GM21717 (cell line): ENCODE measurements around the gene POU6F2.
A peak's percentile ranks its signal among the peaks of the same experiment; 100 is the strongest.

Source experiments
- ATAC-seq: cut with Tn5 transposase; IDR thresholded peaks from one replicate; pipeline ENCODE4 v1.9.1; 2021; ENCODE audit warnings: mild to moderate bottlenecking, moderate library complexity; ENCODE audit not compliant: unreplicated experiment

POU6F2 gene

DNA sequence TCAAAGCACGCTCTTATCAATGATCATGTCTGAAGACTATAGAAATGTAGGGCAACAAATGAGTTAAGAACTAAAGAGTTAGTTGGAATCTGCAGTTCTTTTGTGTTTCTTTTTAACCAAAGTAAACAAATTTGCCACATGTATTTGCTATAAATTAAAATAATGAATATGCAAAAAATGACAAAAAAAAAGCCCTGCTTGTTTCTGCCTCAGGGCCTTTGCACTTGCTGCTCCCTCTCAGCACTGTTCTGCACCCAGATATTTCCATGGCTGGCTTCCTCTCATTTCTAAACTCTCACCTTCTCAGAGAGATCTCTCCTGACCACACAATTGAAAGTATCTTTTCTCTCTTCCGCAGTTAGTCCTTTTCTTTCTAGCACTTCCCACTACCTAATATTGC, 406.7 kb downstream of the POU6F2 start:
- ATAC-seq = no peak

DNA sequence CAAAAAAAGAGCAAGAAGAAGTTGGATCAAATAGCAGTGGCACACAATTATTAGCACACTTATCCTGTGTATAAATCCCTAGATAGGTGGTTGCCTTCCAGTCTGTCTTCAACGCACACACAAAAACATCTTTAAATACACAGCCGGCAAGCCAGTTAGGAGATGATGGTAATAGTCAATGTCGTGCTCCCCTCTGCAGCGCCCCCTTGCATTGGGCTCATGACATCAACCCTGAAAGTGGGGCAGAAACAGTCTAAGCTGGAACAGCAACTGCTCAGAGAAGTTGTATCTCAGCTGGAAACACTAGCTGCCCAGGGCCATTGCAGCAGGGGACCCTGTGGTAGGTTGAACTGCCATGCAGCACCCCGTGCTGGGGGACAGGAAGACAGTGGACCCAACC, 409.0 kb downstream of the POU6F2 start:
- no peak for ATAC-seq

DNA sequence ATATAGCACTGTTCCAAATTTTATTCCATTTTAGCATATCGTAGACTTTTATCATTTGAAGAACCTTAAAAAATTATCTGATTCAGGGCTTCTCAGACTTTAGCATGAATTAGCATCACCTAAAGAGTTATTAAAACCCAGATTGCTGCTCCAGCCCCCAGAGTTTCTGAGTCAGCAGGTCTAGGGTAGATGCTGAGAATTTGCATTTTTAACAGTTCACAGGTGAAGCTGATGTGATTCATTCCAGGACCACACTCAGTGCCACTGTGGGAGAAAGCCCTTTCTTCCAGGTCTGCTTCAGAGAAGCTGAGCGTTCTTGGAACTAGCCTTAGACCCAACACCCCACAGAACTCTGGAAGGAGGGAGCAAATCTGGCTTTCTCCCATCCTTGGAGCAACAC, 414.4 kb downstream of the POU6F2 start:
- no peak for ATAC-seq

DNA sequence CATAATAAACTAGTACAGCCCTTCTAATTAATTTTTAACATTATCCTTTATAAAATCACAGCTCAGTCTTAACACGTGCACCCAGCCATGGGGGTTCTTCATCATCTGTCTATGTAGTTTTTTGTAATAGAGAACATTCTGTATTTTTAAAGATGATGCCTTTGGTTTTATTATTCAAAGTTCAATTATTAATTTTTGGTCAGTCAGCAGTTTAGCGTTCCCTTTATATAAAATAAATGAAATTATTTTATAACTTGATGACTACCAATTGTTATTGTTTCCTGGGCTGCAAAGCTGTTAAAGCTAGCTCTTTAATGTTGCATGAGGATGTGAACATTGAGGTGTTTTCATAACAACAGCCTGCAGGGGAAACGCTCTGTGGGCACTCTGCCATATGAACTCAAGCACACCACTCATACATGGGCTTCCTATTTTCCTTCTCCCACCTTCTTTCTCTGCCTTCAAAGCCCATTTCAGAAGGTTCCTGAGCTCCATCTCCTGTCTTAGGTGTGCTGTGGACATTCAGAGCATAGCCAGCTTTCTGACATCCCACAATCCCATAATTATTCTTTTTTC, 416.5 kb downstream of the POU6F2 start:
- ATAC-seq = no peak

DNA sequence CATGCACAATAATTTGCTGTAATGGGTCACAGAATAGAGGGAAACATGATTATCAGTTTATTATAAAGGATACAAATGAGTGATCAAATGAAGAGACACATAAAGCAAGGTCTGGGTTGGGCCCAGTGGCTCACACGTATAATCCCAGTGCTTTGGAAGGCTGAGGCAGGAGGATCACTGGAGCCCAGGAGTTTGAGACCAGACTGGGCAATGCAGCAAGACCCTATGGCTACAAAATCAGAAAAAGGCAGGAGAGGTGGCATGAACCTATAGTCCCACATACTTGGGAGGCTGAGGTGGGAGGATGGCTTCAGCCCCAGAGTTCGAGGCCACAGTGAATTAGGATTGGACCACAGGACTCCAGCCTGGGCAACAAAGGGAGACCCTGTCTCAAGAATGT, 421.7 kb downstream of the POU6F2 start:
- no peak for ATAC-seq

DNA sequence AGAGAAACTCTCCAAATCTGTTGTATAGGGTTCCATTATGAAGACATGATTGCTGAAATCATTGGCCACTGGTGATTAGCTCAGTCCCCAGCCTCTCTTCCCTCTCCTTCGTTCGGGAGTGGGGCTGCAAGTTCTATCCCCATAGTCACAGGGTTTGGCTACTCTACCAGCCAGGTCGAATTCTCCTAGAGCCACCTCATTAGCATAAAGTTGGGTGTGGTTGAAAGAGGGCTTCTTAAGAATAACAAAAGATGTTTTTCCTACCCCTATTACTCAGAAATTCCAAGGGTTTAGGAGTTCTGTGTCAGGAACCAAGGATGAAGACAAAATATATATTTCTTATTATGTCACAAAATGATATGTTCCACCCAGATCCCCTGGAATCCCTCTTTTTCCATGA, 422.3 kb downstream of the POU6F2 start:
- no peak for ATAC-seq

DNA sequence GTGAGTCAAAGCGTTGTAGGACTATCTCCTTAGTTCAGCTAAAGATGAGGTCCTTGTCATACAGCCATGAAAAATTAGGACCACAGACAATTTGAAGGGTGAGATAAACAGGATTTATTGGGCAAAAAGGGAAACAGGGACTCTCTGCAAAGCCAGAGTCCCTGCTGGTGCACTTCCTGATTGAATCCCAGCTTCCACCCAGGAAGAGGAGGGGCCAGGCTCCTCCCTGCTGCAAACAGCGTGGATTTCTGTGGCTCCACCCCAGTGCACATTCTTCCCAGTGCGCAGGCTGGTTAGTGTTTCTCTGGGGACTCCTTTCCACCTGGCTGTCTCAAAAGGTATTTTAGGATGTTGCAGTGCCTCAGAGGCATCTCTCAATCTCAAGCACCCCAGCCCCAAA, 423.1 kb downstream of the POU6F2 start:
- ATAC-seq = no peak

DNA sequence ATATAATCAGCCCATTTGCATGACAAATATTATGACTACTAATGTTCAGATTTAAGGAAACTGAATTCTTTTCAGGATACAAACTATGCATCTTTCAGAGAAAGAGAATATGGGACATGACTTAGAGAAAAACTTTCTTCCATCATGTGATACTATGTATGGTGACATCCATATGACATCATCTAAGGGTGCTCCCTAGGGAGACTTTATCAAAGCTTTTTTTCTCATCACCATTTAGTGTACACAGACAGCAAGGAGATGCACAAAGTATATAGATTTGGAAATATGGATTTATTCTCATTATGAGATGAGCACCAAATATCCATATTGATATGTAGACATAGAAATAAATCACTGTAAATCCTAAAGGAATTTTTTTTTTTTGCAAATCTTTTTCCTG, 424.3 kb downstream of the POU6F2 start:
- no peak for ATAC-seq

DNA sequence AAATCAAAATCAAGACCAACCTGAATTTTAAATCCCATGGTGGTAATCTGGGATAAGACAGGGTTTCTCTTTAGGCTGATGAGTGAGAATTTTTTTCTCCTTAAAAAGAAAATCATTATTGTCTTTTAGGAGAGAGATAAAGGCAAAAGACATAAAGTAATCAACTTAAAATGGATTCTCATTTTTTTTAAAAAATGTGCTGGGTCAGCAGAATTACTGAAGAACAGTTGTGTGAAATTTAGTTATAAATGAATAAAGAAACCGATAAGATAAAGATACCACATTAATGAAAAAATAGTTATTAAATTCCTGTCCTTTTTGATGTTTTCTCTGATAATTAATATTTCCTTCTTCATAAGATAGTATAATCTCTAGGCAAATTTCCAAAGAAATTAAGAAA, 427.2 kb downstream of the POU6F2 start:
- ATAC-seq = no peak

DNA sequence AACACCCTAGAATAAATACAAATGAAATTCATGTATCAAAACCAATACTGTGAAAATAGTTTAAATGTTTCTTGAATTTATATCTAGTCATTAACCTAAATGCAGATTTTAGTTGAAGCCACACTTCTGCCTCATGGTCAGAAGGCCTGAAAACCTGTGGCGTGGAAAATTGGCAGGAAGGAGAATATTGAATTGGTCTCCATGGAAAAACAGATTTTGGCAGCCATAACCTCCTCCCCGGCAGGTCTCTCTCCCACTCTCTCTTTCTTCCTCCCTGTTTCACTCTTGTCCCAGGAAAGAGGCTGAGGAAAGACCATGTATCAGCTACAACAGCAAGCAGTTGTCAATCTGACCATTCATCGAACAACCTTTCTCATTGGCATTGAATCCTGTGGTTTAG, 427.9 kb downstream of the POU6F2 start:
- no peak for ATAC-seq

DNA sequence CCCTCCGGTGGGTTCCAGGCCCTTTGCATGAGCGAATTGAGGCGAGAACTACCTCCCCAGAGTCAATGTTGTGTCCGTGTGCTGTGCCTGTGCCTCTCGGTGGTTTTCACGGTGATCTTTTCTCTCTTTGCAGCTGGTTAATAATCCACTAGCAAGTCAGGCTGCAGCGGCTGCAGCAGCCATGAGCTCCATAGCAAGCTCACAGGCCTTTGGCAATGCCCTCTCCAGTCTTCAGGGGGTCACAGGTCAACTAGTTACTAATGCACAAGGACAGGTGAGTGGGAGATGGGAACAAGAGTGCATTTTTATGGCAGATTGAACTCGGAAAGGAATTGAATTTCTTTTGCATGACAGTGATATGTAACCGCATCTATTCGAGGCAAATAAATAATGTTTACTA, 428.8 kb downstream of the POU6F2 start:
- ATAC-seq = no peak

DNA sequence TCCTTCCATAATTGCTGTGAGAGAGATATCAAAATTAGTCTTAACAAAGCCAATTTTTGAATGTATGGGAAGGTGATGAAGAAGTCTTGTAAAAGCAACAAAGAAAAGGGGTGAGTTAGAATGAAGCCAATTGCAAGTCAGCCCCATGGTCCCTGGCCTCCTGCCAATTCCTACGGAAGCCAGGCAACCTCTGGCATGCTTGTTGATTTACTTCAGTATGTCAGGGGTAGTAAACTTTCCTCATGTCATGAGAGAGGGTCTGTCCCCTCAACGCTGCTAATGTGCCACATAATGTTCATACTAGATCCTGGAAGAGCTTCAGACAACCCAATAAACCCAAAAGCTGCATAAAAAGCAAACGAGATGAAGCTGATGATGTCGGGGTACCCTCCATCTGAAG, 429.4 kb downstream of the POU6F2 start:
- no peak for ATAC-seq

DNA sequence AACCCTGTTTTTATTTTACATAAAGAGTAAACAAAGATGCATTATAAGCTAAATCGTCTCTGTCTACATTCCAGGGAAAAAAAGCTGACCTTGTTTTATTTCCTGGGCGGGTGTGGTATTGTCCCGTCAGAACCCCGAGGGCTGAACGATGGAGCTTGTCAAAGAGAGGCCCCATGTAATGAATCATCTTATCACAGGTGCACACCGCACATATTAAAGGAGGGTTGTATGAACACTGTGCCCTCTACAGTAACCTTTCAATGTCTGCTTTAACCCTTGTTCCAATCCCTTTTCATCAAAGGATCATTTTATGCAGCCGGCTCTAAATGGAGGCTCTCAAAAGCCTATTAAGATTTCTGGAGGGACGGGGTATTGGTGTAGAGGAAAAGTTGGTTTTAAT, 430.0 kb downstream of the POU6F2 start:
- ATAC-seq = no peak

DNA sequence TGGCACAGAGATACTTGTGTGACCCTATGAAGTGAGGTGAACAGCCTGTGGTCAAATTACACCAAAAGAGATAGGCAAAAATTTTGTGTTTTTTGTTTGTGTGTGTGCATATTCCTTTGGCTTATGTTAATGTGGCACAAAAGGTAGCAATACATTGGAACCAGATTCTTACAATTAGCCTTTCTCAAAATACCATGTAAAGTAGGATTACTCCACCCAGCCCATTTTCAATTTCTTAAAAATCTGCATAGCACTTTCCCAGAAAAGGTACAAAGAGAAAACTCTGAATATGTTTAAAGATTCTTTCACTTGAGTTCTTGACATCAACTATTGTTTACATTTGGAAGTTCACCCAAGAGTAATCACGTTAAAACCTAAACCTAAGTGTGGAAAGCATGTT, 431.2 kb downstream of the POU6F2 start:
- ATAC-seq = no peak

DNA sequence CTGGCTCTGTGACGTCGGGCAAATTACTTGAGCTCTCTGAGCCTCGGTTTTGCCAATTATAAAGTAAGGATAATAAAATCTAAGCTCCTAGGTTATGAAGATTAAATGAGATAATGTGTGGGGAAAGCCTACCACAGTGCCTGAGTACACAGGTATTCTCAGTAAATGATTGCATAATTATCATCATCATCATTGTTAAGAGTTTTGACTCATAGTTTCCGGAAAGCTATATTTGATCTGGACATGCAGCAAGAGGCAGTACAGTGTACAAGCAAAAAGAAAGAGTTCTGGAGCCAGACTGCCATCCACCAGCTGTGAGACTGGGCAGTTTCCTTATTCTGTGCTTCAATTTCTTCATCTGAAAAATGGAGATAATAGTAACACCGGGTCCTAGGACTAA, 432.9 kb downstream of the POU6F2 start:
- no peak for ATAC-seq

DNA sequence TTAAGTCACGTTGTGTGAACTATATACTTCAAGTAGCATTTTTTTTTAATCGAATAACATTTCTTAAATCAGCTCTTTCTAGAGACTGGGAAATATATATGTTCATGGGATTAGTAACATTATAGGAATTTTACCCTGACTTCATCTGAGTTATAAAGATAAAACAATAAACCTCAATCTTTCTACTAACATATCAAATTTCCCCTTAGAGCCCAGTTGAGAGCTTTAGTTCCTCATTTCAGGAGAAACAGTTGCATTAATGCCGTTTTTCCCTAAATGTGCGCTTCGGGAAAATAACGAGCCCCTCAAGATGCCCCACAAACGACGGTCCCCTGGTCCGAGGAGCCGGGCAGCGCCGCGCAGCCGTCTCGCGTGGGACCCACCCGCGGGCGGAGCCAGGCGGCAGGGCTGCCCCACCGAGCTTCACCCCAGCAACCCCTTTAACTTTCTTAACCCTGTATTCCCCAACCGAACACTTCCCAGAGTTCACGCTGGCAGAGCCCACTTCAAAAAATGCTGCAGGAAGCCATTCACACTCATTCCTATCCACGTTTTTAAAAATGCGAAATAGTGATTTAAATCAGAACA, 436.0 kb downstream of the POU6F2 start:
- peak; percentile 20 for ATAC-seq

DNA sequence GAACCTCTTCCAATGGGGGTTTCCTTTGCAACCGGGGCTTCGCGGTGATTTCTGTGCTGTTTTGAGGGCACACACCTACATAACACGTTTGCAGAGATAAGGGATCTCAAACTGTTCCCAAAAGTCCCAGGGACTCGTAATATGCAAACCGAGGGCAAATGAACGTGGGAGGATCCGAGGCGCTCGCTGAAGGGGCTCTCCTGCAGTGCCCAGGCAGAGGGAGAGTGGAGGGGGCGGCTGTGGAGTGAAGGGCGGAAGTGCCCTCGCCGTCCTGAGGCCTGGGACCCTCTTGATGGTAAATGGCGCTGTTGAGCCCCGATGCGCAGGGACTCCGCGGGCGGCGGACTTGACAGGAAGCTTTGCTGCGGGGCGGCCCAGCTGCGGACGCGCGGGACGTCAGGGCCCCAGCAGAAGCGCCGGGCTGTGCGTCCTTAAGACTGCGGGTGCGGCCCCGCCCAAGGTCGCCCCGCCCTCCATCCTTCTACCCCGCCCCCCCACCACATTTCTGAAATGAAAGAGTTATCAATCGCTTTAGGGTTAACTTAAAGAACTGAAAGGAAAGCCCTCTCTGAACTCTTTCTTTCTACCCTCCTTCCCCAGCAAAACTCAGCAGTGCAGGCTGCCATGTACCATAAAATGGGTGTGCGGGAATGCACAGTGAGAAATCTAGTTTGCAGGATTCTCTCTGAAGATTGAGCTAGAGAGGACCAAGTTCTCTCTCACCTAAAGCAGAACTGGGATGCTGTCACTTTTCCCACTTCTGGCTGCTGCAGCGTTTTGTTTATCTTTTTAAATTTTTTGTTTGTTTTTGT, 436.7 kb downstream of the POU6F2 start:
- ATAC-seq = peak; percentile 83

DNA sequence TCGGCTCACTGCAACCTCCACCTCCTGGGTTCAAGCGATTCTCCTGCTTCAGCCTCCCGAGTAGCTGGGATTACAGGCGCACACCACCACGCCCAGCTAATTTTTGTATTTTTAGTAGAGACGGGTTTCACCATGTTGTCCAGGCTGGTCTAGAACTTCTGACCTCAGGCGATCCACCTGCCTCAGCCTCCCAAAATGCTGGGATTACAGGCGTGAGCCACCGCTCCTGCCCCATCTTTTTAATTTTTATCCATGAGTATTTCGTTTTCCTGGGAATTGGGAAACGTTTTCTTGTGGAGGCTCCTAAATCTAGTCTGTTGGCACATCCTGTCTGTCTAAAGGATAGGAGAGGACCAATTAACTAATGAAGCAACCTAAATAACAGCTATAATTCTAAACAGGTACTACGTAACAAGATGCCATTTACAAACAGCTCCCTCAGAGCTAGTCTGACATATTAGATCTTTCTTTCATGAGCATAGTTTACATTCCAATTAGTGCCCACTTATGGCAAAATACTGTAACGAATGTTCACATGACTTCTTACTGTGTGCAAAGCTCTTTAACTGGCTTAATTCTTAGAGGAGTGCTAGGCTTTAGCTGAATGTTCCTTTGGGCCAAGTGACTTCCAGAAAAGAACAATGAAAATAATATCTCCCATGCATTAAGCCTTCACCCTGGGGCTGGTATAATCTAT, 437.5 kb downstream of the POU6F2 start:
- ATAC-seq = no peak

DNA sequence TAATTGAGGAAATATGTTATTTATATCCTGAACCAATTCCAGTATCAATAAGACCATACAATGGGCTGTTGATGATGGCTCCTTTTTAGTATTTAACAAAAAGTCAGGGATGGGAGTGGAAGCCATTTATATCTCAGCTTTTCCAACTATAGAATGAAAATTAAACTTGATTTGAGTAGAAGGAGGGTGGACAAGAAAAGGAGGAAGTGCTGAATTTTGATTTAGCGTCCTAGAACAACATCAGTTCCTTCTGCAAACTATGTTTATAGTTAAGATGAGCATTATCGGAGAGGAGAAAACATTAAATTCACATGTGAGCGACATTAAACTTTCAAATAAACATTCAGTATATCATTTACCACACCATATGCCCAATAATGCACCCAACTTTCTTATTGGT, 439.2 kb downstream of the POU6F2 start:
- ATAC-seq = no peak

DNA sequence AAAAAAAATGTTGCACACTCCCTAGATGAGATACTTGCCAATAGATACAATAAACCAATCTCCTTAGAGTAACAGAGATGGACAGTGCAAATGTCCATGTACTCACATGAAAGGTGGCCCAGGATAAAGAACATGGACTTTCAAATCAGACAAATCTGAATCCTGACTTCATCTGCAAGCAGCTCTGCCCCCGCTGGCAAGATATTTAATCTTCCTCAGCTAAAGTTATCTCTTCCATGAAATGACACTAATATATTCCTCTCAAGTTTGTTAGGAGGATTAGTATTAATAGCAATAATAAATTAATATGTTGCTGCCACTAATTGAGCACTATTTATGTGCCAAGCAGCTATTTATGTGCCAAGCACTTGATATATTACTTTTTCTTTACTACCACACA, 439.9 kb downstream of the POU6F2 start:
- no peak for ATAC-seq

DNA sequence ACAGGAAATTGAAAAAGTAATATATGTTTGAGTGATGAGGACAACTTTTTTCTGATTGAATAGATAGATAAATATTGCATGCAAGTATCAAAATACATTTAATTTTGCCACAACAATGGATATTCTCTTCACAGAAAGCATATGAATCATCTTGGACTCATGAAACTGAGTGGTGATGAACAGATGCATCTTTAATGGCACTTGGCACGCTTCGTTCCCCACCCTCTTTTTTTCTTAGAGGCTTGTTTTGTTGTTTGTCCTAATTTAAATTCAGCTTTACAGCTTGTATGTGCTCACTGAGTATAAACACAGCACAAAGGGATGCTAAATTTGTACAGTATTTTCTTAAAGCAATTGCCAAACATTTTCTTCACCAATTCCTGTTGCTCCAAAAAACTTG, 443.5 kb downstream of the POU6F2 start:
- ATAC-seq = no peak

DNA sequence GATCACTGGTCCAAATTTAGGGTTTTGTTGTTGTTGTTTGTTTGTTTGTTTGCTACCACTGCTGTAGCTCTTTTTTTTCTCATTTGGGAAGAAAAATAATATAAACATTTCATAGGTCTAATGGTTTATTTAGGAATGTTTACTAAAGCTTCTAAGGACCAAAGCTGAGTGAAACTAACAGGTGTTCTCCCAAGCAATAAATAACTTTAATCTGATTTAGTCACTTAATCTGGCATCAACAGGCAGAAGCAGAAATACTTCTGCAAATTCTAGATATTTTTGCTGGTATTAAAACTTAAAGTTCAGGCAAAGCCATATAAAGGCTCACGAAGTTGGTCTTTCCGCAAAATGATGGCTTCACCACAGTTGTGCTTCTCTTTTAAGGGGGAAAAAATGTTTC, 444.0 kb downstream of the POU6F2 start:
- ATAC-seq = no peak
